ENCODE data around the gene NFATC1. TPM values are rescaled to one million over a fixed set of nuclear protein-coding genes. Genes with fewer than 3 reads are reported as not detected.
A peak's percentile ranks its signal among the peaks of the same experiment; 100 is the strongest.

NFATC1 gene
- total RNA-seq, 1 donor from 2014 or later = 103 TPM

GRCh38 chr18:79521416-79522205 is 125.9 kb downstream of the NFATC1 start:
- peak overlapping the region; percentile 98 for H3K27ac Mint-ChIP-seq
- no peaks in the 10 kb centered on the region for H3K9me3 Mint-ChIP-seq
- no peak for DNase-seq (ENCODE audit: low spot score)
- H3K36me3 Mint-ChIP-seq (ENCODE audit: low read depth) = peaks cover 12% of the 10 kb centered on the region
- peaks cover 82% of the 10 kb centered on the region for H3K4me1 Mint-ChIP-seq (ENCODE audit: low read depth)
- H3K27me3 Mint-ChIP-seq (ENCODE audit: insufficient read depth) = peaks cover 2% of the 10 kb centered on the region
- intact Hi-C loops (cut with micrococcal nuclease) = loop anchor here (2.0 to 5.0 kb wide), 4 partner anchors 15 to 681 kb away; partner anchors contain the start of genes ATP9B and RBFA
- peak overlapping the region; percentile 79 for H3K4me3 Mint-ChIP-seq

- intact Hi-C loops (cut with micrococcal nuclease) = loop anchor here (1.0 to 5.0 kb wide), 10 partner anchors 16 to 680 kb away; partner anchors contain the start of genes ATP9B, CTDP1, NFATC1 and RBFA
- no peaks in the 10 kb centered on the region for H3K9me3 Mint-ChIP-seq
- H3K27me3 Mint-ChIP-seq (ENCODE audit: insufficient read depth) = peaks cover 2% of the 10 kb centered on the region
- peak overlapping the region; percentile 98 for H3K27ac Mint-ChIP-seq
- peaks cover 72% of the 10 kb centered on the region for H3K4me1 Mint-ChIP-seq (ENCODE audit: low read depth)
- H3K36me3 Mint-ChIP-seq (ENCODE audit: low read depth) = peaks cover 9% of the 10 kb centered on the region
- H3K4me3 Mint-ChIP-seq = peak overlapping the region; percentile 79
- DNase-seq (ENCODE audit: low spot score) = peak; percentile 49
Observed at GRCh38 chr18:79522451-79523205, 126.9 kb downstream of the NFATC1 start.

- no peak for DNase-seq (ENCODE audit: low spot score)
- H3K27ac Mint-ChIP-seq = peak overlapping the region; percentile 98
- peaks cover 2% of the 10 kb centered on the region for H3K27me3 Mint-ChIP-seq (ENCODE audit: insufficient read depth)
- peaks cover 65% of the 10 kb centered on the region for H3K4me1 Mint-ChIP-seq (ENCODE audit: low read depth)
- intact Hi-C loops (cut with micrococcal nuclease) = loop anchor here (1.0 to 5.0 kb wide), 10 partner anchors 16 to 680 kb away; partner anchors contain the start of genes ATP9B, CTDP1, NFATC1 and RBFA
- peak overlapping the region; percentile 79 for H3K4me3 Mint-ChIP-seq
- no peaks in the 10 kb centered on the region for H3K9me3 Mint-ChIP-seq
- peaks cover 13% of the 10 kb centered on the region for H3K36me3 Mint-ChIP-seq (ENCODE audit: low read depth)
Observed at GRCh38 chr18:79523206-79523735, 127.5 kb downstream of the NFATC1 start.

DNA sequence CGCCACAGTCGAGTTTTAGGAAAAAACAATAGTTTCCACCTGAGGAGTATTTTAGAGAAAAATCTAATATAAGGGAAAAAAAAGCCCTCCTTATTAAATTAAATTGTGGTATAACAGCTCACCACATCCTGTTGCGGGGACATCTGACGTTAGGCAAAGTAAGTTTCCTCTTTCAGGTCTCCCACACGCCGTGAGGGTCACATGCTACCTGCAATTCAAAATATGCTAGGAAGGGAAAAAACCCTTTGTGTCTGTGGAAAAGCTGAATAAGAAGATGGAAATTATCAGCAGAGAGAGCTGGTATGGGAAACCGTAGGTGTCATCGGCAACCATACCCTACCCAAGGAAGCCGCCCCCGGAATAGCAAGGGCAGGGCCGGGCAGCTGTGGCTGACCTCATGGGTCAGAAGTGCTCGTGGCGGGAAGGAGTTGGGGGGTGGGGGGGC is 128.0 kb downstream of the NFATC1 start:
- H3K9me3 Mint-ChIP-seq = no peaks in the 10 kb centered on the region
- intact Hi-C loops (cut with micrococcal nuclease) = loop anchor here (1.0 to 5.0 kb wide), 11 partner anchors 7 to 679 kb away; partner anchors contain the start of genes ATP9B, CTDP1, NFATC1 and RBFA
- peaks cover 64% of the 10 kb centered on the region for H3K4me1 Mint-ChIP-seq (ENCODE audit: low read depth)
- peak overlapping the region; percentile 98 for H3K27ac Mint-ChIP-seq
- DNase-seq (ENCODE audit: low spot score) = peak; percentile 55
- peak overlapping the region; percentile 79 for H3K4me3 Mint-ChIP-seq
- H3K36me3 Mint-ChIP-seq (ENCODE audit: low read depth) = peaks cover 17% of the 10 kb centered on the region
- H3K27me3 Mint-ChIP-seq (ENCODE audit: insufficient read depth) = peaks cover 2% of the 10 kb centered on the region

DNA sequence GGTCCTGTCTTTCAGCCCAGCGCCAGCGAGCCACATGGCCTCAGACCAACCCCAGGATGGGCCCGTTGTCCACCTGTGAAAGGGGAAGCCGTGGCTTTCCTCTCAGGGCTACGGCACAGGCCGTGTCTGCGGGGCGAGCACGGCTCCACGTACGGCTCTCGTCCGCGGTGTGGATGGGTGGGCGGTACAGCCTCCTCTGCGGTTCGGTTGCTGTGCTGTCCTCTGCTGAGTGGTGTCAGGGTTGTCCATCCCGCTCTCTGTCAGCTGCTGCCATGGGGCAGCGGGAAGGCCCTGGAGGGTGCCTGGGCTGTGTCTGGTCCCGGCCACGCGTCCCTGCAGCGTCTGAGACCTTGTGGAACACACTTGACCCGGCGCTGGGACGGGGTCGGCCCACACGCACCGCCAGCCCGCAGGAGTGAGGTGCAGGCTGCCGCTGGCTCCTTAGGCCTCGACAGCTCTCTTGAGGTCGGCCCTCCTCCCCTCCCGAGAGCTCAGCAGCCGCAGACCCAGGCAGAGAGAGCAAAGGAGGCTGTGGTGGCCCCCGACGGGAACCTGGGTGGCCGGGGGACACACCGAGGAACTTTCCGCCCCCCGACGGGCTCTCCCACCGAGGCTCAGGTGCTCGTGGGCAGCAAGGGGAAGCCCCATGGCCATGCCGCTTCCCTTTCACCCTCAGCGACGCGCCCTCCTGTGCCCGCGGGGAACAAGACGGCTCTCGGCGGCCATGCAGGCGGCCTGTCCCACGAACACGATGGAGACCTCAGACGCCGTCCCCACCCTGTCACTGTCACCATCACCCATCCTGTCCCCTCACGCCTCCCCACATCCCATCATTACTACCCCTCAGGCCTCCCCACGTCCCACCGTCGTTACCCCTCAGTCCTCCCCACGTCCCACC is 128.7 kb downstream of the NFATC1 start:
- Mint-ChIP-seq H3K4me3 (peak overlapping the region; percentile 79), H3K9me3 (no peaks in the 10 kb centered on the region), H3K27ac (peak overlapping the region; percentile 98), H3K36me3 (ENCODE audit: low read depth) (peaks cover 23% of the 10 kb centered on the region), H3K4me1 (ENCODE audit: low read depth) (peaks cover 63% of the 10 kb centered on the region), H3K27me3 (ENCODE audit: insufficient read depth) (peaks cover 2% of the 10 kb centered on the region)
- intact Hi-C loops (cut with micrococcal nuclease) = loop anchor here (1.0 to 5.0 kb wide), 2 partner anchors 8 to 457 kb away; partner anchors contain the start of gene ATP9B
- no peak for DNase-seq (ENCODE audit: low spot score)

GRCh38 chr18:79525556-79526467 is 130.1 kb downstream of the NFATC1 start:
- Mint-ChIP-seq H3K27ac (peak overlapping the region; percentile 90), H3K4me1 (ENCODE audit: low read depth) (peaks cover 50% of the 10 kb centered on the region), H3K4me3 (peak overlapping the region; percentile 54), H3K9me3 (no peaks in the 10 kb centered on the region), H3K27me3 (ENCODE audit: insufficient read depth) (no peaks in the 10 kb centered on the region), H3K36me3 (ENCODE audit: low read depth) (peaks cover 20% of the 10 kb centered on the region)
- DNase-seq (ENCODE audit: low spot score) = no peak
- intact Hi-C loops (cut with micrococcal nuclease) = no loop called here

GRCh38 chr18:79526468-79527460 is 131.0 kb downstream of the NFATC1 start:
- Mint-ChIP-seq H3K36me3 (ENCODE audit: low read depth) (peaks cover 20% of the 10 kb centered on the region), H3K9me3 (no peaks in the 10 kb centered on the region), H3K27me3 (ENCODE audit: insufficient read depth) (no peaks in the 10 kb centered on the region), H3K27ac (peak overlapping the region; percentile 29), H3K4me1 (ENCODE audit: low read depth) (peaks cover 41% of the 10 kb centered on the region), H3K4me3 (no peak overlapping the region)
- intact Hi-C loops (cut with micrococcal nuclease) = no loop called here
- DNase-seq (ENCODE audit: low spot score) = no peak

- no peaks in the 10 kb centered on the region for H3K9me3 Mint-ChIP-seq
- H3K36me3 Mint-ChIP-seq (ENCODE audit: low read depth) = peaks cover 20% of the 10 kb centered on the region
- no peak for DNase-seq (ENCODE audit: low spot score)
- no peak overlapping the region for H3K27ac Mint-ChIP-seq
- no peak overlapping the region for H3K4me3 Mint-ChIP-seq
- no peaks in the 10 kb centered on the region for H3K27me3 Mint-ChIP-seq (ENCODE audit: insufficient read depth)
- H3K4me1 Mint-ChIP-seq (ENCODE audit: low read depth) = peaks cover 31% of the 10 kb centered on the region
- intact Hi-C loops (cut with micrococcal nuclease) = loop anchor here (1.0 kb wide), 2 partner anchors 117 to 148 kb away; no protein-coding TSS in a partner anchor
Observed at GRCh38 chr18:79527656-79528315, 132.1 kb downstream of the NFATC1 start.

- no peaks in the 10 kb centered on the region for H3K27me3 Mint-ChIP-seq (ENCODE audit: insufficient read depth)
- H3K4me1 Mint-ChIP-seq (ENCODE audit: low read depth) = peaks cover 26% of the 10 kb centered on the region
- no peak overlapping the region for H3K4me3 Mint-ChIP-seq
- H3K36me3 Mint-ChIP-seq (ENCODE audit: low read depth) = peaks cover 20% of the 10 kb centered on the region
- no peak for DNase-seq (ENCODE audit: low spot score)
- intact Hi-C loops (cut with micrococcal nuclease) = loop anchor here (1.0 kb wide), 2 partner anchors 116 to 149 kb away; no protein-coding TSS in a partner anchor
- no peaks in the 10 kb centered on the region for H3K9me3 Mint-ChIP-seq
- H3K27ac Mint-ChIP-seq = no peak overlapping the region
Observed at GRCh38 chr18:79528316-79528695, 132.6 kb downstream of the NFATC1 start.

DNA sequence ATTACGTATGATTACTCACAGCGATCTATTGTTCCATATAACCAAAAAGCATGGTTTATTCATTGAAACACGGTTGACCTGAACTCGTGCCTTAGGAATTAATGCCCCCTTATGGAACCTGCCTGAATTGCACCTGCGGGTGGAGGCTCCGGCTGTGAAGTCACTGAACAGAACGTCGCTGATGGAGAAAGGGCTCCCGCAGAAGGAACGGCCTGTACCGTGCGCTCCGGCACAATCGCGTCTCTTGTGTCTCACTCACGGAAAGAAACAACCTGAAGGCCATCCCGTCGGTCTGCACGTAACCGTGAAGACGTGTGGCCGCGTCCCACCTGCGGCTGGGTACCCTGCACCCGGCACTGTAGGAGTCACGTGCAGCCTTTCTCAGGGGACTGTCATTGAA is 133.1 kb downstream of the NFATC1 start:
- Mint-ChIP-seq H3K36me3 (ENCODE audit: low read depth) (peaks cover 20% of the 10 kb centered on the region), H3K4me3 (no peak overlapping the region), H3K27ac (no peak overlapping the region), H3K4me1 (ENCODE audit: low read depth) (peaks cover 20% of the 10 kb centered on the region), H3K27me3 (ENCODE audit: insufficient read depth) (no peaks in the 10 kb centered on the region), H3K9me3 (no peaks in the 10 kb centered on the region)
- DNase-seq (ENCODE audit: low spot score) = peak; percentile 64
- intact Hi-C loops (cut with micrococcal nuclease) = loop anchor here (1.0 kb wide), 2 partner anchors 115 to 150 kb away; no protein-coding TSS in a partner anchor

Measured in activated T-helper 1 cell treated with anti-CD3 and anti-CD28 coated beads, Interleukin-12 subunit alpha, Interleukin-12 subunit beta, Interleukin-2, Interleukin-4 antibody, amounts not matched to agents 30 ng/mL and 10 ng/mL and 1 ng/mL, durations not matched to agents 14 hours and 24 hours and 36 hours (primary cell).